GM18498 (cell line): ENCODE measurements around the gene SPOCK2.

Source experiments
- ATAC-seq: cut with Tn5 transposase; IDR thresholded peaks from one replicate; pipeline ENCODE4 v1.9.1; 2021; ENCODE audit warnings: mild to moderate bottlenecking, moderate library complexity; ENCODE audit not compliant: unreplicated experiment

SPOCK2 gene

DNA sequence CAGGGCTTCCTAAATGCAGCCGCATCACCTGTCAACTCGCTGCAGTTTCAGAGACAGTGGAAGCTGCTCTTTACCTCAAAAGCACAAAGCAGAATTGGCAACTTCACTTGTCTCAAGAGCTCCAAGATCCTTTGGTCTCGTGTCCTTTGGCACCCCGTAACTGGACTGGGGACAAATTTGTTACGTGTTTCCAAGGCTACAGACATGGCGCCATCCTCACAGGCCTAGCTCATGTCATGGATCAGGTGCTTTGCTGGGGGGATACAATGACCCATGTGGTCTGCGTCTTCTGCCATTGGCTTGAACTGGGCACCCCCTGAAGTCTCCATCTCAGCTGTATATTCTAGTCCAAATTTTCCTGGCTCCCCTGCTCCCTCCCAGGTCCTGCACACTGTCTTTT, 75.6 kb downstream of the SPOCK2 start:
- no peak for ATAC-seq

DNA sequence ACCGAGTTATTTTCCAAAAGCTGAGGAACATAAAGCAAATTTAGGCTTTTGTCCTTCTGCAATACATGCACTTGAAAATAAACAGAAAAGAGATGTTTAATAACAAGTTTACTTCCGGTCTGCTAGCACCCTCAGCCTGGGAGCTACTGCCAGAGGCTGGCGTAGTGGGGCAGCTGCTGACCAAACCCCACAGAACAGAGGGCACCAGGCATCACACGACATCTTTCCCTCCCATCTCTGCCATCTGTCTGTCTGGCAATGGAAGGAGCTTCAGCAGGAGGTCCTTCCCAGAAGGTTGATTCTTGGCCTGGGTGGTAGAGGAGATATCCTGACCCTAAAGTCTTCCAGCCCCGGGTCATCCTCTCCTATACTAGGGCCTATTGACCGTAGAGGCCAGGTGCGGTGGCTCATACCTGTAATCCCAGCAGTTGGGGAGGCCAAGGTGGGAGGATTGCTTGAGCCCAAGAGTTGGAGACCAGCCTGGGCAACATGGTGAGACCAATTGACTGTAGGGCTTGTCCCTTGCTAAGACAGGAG, 76.3 kb downstream of the SPOCK2 start:
- no peak for ATAC-seq

- ATAC-seq: no peak
These were observed 76.9 kb downstream of the SPOCK2 start for GRCh38 chr10:72011468-72011867.

DNA sequence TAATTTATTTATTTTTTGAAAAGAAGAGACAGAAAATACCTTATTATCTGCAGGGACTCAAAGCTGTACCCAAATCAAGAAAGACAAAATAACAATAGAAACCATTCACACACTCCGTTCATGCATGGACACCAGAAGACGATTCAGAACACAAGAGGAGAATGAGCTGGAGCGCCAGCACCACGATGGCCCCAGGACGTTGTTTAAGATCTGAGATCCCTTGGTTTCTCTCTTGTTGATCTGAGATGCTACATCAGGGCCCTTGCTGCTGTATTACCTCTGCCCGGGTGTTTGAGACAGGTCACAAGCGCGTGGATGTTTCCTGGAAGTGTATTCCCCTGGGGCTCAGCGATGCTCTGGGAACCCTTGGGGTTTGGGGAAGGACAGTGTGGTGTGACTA, 77.3 kb downstream of the SPOCK2 start:
- no peak for ATAC-seq

- ATAC-seq: no peak
These were observed 77.9 kb downstream of the SPOCK2 start for GRCh38 chr10:72010234-72010973.

- ATAC-seq: no peak
These were observed 78.8 kb downstream of the SPOCK2 start for GRCh38 chr10:72009425-72010081.

- ATAC-seq: no peak
These were observed 79.3 kb downstream of the SPOCK2 start for GRCh38 chr10:72009051-72009424.
